ENCODE measurements around the gene NUP35. TPM values are rescaled to one million over a fixed set of nuclear protein-coding genes. Genes with fewer than 3 reads are reported as not detected.

Gene NUP35
- polyA plus RNA-seq, 2 of the 4 experiments (the other 2 are of a cell fraction) = 39.6 to 45.9 TPM

GRCh38 chr2:183157131-183157530 lies 32.9 kb downstream of the NUP35 start:
- FAIRE-seq (no peak), DNase-seq (ENCODE audit: low read depth in 1 of 2, low spot score in 1 of 2) (no peak), ATAC-seq (no peak)
- Histone ChIP-seq H3K9me3 (no peaks in the 10 kb centered on the region), H3K4me1 (0 out of 3 replicates have a peak, but pooled peaks cover 4% of the 10 kb centered on the region), H3K4me3 (no peak overlapping the region), H3K27ac (no peak overlapping the region), H3K4me2 (no peak overlapping the region)
- TF ChIP-seq, protein P1, sequence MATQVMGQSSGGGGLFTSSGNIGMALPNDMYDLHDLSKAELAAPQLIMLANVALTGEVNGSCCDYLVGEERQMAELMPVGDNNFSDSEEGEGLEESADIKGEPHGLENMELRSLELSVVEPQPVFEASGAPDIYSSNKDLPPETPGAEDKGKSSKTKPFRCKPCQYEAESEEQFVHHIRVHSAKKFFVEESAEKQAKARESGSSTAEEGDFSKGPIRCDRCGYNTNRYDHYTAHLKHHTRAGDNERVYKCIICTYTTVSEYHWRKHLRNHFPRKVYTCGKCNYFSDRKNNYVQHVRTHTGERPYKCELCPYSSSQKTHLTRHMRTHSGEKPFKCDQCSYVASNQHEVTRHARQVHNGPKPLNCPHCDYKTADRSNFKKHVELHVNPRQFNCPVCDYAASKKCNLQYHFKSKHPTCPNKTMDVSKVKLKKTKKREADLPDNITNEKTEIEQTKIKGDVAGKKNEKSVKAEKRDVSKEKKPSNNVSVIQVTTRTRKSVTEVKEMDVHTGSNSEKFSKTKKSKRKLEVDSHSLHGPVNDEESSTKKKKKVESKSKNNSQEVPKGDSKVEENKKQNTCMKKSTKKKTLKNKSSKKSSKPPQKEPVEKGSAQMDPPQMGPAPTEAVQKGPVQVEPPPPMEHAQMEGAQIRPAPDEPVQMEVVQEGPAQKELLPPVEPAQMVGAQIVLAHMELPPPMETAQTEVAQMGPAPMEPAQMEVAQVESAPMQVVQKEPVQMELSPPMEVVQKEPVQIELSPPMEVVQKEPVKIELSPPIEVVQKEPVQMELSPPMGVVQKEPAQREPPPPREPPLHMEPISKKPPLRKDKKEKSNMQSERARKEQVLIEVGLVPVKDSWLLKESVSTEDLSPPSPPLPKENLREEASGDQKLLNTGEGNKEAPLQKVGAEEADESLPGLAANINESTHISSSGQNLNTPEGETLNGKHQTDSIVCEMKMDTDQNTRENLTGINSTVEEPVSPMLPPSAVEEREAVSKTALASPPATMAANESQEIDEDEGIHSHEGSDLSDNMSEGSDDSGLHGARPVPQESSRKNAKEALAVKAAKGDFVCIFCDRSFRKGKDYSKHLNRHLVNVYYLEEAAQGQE (IDR thresholded peaks at IDR 0.05) = no peak
- TF ChIP-seq MAFK (IDR thresholded peaks at IDR 0.05; ENCODE audit: partially characterized antibody) (no peak), POLR2AphosphoS2 (conservative IDR thresholded peaks at IDR 0.05; ENCODE audit: low read length) (no peak), KDM5A (IDR thresholded peaks at IDR 0.05) (no peak), ZNF302 (CRISPR knock-in tag; IDR thresholded peaks at IDR 0.05) (no peak), MAX (IDR thresholded peaks at IDR 0.05) (no peak), FOSL2 (IDR thresholded peaks at IDR 0.05) (no peak), FOSL2 (CRISPR knock-in tag; IDR thresholded peaks at IDR 0.05) (no peak), NR3C1 (IDR thresholded peaks at IDR 0.05) (no peak), CHD2 (IDR thresholded peaks at IDR 0.05; ENCODE audit: low read length, partially characterized antibody) (no peak), EP300 (IDR thresholded peaks at IDR 0.05) (no peak)
- TF ChIP-seq, protein P2, sequence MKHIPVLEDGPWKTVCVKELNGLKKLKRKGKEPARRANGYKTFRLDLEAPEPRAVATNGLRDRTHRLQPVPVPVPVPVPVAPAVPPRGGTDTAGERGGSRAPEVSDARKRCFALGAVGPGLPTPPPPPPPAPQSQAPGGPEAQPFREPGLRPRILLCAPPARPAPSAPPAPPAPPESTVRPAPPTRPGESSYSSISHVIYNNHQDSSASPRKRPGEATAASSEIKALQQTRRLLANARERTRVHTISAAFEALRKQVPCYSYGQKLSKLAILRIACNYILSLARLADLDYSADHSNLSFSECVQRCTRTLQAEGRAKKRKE (CRISPR knock-in tag; IDR thresholded peaks at IDR 0.05; ENCODE audit: low read depth) = no peak
- ChIA-PET CTCF (interaction anchor here (0.6 to 0.8 kb wide), 2 partner anchors 36 to 208 kb away, joined by 3 read pairs; no protein-coding TSS in a partner anchor), POLR2A (no interaction called here)
- WGBS (ENCODE audit: missing lambda C conversion rate) = 84% methylated on average over 4 of the region's 4 CpGs

GRCh38 chr2:183162362-183162761 lies 38.1 kb downstream of the NUP35 start:
- TF ChIP-seq MAZ (IDR thresholded peaks at IDR 0.05; ENCODE audit: borderline replicate concordance, low read depth, low read length) = no peak
- WGBS (ENCODE audit: missing lambda C conversion rate) = 79% methylated on average over 4 of the region's 4 CpGs
- POLR2A ChIA-PET = no interaction called here
- DNase-seq (ENCODE audit: low read depth in 1 of 2, low spot score in 1 of 2) = no peak
- FAIRE-seq = no peak
- no peaks in the 10 kb centered on the region for H3K9me3 ChIP-seq
- CTCF ChIA-PET = no interaction called here
- ATAC-seq = no peak
- H3K27ac ChIP-seq = no peak overlapping the region
- H3K4me2 ChIP-seq = no peak overlapping the region
- no peak overlapping the region for H3K4me3 ChIP-seq
- peaks cover 8% of the 10 kb centered on the region; the same call in 1 of the 3 replicates for H3K4me1 ChIP-seq

DNA sequence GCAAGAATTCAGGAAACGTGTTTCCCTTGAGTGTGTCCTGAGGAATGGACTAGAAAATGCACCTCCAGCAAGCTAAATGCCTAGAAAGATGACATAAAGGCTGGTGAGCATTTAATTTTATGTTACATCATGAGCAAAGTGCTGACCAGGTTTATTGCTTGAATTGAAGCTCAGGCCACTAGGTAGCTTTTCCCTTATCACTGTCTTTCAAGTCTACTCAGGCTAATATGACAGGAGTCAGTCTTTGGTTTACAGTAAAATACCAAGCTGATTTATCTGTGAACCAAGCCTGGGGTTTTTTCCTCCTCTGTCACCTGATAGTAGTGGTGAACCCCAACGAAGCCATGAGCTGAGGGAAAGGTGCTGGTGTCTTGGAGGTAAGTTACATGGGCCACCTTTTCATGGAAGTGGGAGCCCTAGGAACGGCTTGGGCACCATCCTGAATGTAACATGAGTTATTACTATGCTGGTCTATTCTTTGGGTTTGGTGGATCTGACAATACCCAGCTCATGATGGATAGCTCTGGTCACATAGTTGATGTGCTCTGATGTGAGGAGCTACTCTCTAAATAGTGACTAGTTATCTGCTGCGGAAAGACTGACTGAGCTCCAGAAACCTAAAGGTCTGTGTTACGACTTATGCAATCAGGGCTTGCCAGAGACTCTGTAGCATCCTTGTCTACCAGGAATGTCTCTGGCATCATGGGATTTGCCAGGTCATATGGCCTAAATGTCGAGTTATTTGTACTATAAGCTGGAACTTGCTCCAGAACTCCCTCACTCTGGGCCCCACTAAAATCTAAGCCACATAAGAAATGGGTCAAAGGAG lies 39.8 kb downstream of the NUP35 start:
- peak; percentile 19 to 29; a peak in 3 of 6 replicates for ATAC-seq
- peaks cover 8% of the 10 kb centered on the region; the same call in 1 of the 3 replicates for H3K4me1 ChIP-seq
- DNase-seq (ENCODE audit: low read depth in 1 of 2, low spot score in 1 of 2) = no peak
- WGBS (ENCODE audit: missing lambda C conversion rate) = 78% methylated on average over 6 of the region's 6 CpGs
- FAIRE-seq = no peak
- H3K27ac ChIP-seq = no peak overlapping the region
- H3K4me3 ChIP-seq = no peak overlapping the region
- H3K9me3 ChIP-seq = no peaks in the 10 kb centered on the region
- POLR2A ChIA-PET = interaction anchor here (0.7 kb wide), 1 partner anchor 85 kb away, joined by 3 read pairs; no protein-coding TSS in a partner anchor
- no peak for TF ChIP-seq SREBF2 (IDR thresholded peaks at IDR 0.05)
- TF ChIP-seq PBX3 (IDR thresholded peaks at IDR 0.05) = no peak
- peak; percentile 28 for TF ChIP-seq MAFK (IDR thresholded peaks at IDR 0.05; ENCODE audit: partially characterized antibody)
- no peak overlapping the region for H3K4me2 ChIP-seq
- CTCF ChIA-PET = interaction anchor here (0.8 kb wide), 1 partner anchor 13 kb away, joined by 3 read pairs; no protein-coding TSS in a partner anchor

Data from A549 (cell line).